Measurements from ENCODE around the gene RSPH1.

RSPH1 gene

GRCh38 chr21:42530167-42530518, 34.1 kb upstream of the RSPH1 start:
- no peak for DNase-seq

- DNase-seq: peak; percentile 87
Measured at GRCh38 chr21:42527489-42528158, 31.6 kb upstream of the RSPH1 start.

- DNase-seq: no peak
Measured at GRCh38 chr21:42527127-42527488, 31.1 kb upstream of the RSPH1 start.

GRCh38 chr21:42526379-42526727, 30.3 kb upstream of the RSPH1 start:
- no peak for DNase-seq

GRCh38 chr21:42525676-42526378, 29.8 kb upstream of the RSPH1 start:
- DNase-seq: no peak

GRCh38 chr21:42525029-42525581, 29.1 kb upstream of the RSPH1 start:
- DNase-seq: peak; percentile 11

GRCh38 chr21:42524341-42525028, 28.5 kb upstream of the RSPH1 start:
- peak; percentile 72 for DNase-seq

GRCh38 chr21:42523941-42524340, 27.9 kb upstream of the RSPH1 start:
- DNase-seq: no peak

GRCh38 chr21:42523211-42523610, 27.2 kb upstream of the RSPH1 start:
- no peak for DNase-seq

GRCh38 chr21:42522771-42523170, 26.7 kb upstream of the RSPH1 start:
- DNase-seq: no peak

- DNase-seq: no peak
Measured at GRCh38 chr21:42522271-42522670, 26.2 kb upstream of the RSPH1 start.

- DNase-seq: no peak
Measured at GRCh38 chr21:42521805-42522204, 25.8 kb upstream of the RSPH1 start.

GRCh38 chr21:42521384-42521783, 25.4 kb upstream of the RSPH1 start:
- DNase-seq: no peak

GRCh38 chr21:42520628-42521253, 24.7 kb upstream of the RSPH1 start:
- no peak for DNase-seq

GRCh38 chr21:42518626-42519025, 22.6 kb upstream of the RSPH1 start:
- no peak for DNase-seq

- no peak for DNase-seq
Measured at GRCh38 chr21:42518215-42518614, 22.2 kb upstream of the RSPH1 start.

- no peak for DNase-seq
Measured at GRCh38 chr21:42515708-42516502, 19.9 kb upstream of the RSPH1 start.

GRCh38 chr21:42514883-42515228, 18.8 kb upstream of the RSPH1 start:
- no peak for DNase-seq

- DNase-seq: peak; percentile 66
Measured at GRCh38 chr21:42513985-42514882, 18.2 kb upstream of the RSPH1 start.

GRCh38 chr21:42513151-42513984, 17.3 kb upstream of the RSPH1 start, which contains the start of gene SLC37A1:
TSS of gene SLC37A1 (plus strand) at chr21:42513852. CDS start at chr21:42518455, 4,603 bp downstream.
- peak; percentile 44 for DNase-seq

All from CD4-positive, alpha-beta T cell treated with Interleukin-21 for 1 hour (primary cell).